HT-29 (cell line): Measurements from ENCODE around the gene SORCS2. TPM values are rescaled to one million over a fixed set of nuclear protein-coding genes. Genes with fewer than 3 reads are reported as not detected.
A peak's percentile ranks its signal among the peaks of the same experiment; 100 is the strongest.

Experiments
- DNase-seq: peaks from one replicate; pipeline ENCODE4 v3.0.0-alpha.2; 2015; ENCODE audit warnings: low spot score
- total RNA-seq: library from RNA; depleted of rRNA; stranded (reverse); fragments of >200 nt; shearing (Covaris generic); gene quantifications from 2 replicates; pipeline ENCODE4 v1.2.3, GENCODE V29; 2014

SORCS2 gene
- total RNA-seq, 1 experiment from 2014 or later, result not detected

DNA sequence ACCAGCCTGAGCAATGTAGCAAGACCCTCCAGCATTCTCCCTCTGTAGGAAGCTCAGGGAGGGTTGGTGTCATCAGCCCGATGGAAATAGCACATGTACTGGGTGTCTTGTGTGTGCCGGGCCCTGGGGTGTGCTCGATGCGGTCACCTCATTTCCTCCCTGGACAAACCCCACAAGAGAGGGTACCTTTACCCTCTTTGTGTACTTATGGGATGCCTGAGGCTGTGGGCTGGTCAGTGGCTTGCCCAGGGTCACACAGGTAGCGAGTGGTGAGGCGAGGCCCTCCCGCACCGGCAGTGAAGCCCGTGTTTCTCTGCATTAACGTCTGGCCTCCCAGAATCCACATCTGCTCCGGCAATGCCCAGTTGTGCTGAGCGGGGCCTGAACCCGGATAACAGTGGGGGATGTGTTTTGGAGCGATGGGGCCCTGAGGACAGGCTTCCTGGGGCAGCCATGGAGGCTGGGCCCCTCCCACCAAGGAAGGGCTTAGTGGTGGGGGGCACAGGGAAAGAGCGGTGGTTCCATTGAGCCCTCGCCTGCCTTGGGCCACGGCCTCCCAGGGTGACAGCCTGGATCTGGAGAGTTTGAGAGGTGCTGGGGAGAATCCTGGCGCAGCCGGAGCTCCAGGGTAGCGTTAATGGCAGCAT, 234.3 kb downstream of the SORCS2 start:
- DNase-seq, result no peak

DNA sequence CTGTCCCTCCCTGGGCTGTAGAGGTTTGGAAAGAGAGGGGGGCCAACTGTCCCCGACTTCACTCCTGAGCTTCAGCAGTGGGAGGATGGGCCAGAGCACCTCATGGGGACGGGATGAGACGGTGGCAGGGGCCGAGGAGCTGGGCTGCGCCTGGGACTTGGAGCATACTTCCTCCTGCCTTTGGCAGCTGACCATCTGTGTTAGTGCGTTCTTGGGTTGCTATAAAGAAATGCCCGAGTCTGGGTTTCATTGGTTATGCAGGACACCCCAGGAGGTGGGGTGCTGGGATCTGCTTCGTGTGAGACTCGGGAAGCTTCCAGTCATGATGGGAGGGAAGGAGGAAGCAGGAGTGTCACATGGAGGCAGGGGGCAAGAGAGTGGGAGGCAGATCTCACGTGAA, 235.0 kb downstream of the SORCS2 start:
- DNase-seq, result no peak

DNA sequence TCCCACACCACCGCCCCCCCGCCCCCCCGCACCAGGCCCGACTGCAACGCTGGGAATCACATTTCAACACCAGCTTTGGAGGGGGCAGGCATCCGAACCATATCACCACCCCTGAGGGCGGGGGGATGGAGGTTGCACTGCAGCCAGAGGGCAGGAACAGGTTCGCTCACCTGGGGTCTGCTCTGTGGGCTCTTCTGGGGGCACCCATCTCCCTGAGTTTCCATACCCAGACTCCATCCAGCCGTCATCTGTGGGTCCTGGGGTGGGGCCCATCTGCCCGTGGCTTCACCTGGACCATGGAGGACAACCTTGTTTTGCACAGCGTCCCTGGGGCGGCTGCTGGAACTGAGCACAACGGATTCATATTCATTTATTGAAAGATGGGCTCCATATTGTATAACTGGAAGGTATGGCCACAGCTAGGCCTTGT, 235.5 kb downstream of the SORCS2 start:
- DNase-seq, result no peak

DNA sequence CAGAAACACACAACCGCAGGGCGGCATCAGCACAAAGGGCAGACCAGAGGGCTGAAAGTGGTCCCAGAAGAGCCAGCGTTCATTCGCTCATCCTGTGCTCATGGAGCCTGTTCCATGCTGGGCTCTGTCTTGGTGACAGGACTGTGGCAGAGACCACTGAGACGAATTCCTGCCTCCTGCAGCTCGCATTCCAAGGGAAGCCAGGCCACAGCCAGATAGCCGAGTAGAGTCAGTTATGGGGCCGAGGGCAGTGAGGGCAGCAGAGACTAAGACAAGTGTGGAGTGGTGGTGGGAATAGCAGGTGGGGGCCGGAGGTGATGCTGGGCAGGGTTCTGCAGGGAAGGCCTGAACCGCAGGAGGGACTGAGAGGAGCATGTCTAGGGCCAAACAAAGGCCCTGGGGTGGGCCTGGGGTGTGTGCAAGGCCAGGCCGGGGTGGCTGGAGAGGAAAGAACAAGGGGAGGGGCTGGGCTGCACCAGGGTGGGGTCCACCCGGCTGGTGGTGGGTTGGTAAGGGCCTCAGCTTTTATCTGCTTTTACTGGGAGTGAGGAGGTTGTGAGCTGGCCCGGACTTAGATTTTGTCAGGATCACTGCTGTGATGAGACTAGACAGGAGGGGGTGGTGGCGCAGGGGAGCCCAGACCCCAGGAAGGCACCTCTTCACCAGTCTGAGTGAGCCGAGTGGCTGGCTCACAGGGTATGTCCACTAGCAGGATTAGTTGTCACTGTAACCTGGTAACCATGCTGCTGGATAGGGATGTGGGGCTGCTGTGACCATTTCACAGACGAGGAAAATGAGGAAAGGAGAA, 236.1 kb downstream of the SORCS2 start:
- DNase-seq, result no peak

DNA sequence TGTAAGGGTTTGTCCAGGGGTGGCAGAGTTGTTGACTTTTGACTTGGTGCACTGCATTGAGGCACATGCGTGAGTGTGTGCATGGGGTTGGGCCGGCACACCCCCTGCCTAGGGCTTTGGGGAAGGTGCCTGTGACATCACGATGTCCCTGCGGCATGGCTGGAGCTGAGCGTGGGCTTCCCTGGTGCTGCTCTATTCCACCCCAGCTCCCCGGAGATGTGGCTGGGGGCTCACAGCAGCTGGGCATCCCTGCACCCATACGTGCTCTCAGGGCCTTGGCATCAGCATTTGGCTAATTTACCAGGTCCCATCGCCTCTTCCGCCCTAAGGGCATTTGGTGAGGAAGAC, 236.7 kb downstream of the SORCS2 start:
- no peak for DNase-seq

DNA sequence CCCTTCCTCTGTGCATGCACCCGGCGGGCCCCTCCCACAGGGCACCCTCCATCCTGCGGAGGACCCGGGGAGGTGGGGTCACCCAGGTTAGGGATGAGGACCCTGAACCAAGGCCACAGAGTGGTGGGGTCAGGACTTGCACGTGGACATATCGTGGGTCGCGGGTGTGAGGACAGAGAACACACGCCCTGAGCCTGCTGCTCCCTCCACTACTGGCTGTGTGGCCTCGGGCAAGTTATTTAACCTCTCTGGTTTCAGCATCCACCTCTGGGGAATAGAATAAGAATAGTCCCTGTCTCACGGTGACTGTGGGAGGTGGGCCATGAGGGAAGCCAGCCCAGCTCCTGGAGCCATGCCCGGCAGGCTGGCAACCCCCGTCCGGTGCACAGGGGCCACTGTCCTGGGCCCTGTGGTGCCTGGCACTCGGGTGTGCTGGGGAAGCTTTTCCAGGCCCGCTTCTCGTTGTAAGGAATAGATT, 237.3 kb downstream of the SORCS2 start:
- no peak for DNase-seq

DNA sequence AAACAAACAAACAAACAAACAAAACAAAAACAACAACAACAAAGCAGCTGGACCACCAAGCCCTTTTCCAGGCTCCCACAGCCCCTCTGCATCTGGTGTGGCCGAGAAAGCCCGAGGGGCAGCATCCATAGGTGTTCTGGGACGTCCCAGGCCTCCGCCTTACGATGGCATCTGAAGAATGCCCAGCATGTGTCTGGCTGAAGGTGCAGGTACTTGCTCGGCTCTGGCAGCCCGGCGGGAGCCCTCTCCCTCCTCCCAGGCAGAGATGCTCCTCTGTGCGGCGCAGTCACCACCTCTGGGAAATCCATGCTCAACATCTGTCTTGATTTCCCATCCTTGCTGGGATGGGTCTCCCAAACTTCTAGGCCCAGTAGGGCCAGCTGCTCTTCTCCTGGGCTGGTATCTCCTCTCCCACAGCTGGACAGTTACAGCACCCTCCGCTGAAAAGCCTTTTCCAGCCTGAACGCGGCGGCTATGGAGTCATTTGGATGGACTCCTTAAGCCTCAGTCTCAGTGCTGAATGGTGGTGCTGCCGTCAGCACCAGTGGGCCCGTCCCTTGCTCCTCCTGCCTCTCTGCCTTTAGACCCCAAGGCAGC, 238.1 kb downstream of the SORCS2 start:
- DNase-seq, result peak; percentile 31

DNA sequence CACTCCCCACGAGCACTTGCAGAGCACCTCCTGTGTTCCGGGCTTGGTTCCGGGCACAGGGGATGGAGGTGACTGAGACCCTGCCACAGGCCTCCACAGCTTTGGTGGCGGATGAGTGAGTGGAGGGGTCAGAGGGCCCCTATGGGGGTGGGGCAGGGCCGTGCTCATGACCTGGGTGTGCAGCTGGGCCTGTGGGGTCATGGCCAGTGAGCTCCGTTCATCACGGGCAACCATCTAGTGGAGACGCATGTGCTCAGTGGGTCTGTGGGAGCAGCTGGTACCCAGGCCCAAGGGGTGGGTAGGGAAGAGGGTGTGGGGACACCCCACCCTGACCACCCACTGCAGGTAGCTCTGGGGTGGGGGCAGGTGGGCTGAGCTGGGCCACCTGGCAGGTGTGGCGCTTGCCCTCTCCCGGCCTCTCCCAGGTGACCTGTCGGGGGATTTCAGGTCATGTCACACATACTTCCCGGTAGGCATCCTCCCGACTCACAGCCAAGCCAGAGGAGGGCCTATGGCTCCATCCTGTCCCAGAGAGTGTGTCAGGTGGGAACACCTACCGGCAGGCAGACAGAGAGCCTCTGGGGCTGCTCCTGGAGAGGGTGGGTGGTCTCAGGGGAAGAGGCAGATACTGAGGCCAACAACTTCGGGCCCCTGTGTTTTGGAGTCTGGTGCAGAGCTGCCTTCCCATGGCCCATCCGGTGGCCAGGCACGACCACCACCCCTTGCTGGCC, 238.8 kb downstream of the SORCS2 start:
- DNase-seq, result no peak

DNA sequence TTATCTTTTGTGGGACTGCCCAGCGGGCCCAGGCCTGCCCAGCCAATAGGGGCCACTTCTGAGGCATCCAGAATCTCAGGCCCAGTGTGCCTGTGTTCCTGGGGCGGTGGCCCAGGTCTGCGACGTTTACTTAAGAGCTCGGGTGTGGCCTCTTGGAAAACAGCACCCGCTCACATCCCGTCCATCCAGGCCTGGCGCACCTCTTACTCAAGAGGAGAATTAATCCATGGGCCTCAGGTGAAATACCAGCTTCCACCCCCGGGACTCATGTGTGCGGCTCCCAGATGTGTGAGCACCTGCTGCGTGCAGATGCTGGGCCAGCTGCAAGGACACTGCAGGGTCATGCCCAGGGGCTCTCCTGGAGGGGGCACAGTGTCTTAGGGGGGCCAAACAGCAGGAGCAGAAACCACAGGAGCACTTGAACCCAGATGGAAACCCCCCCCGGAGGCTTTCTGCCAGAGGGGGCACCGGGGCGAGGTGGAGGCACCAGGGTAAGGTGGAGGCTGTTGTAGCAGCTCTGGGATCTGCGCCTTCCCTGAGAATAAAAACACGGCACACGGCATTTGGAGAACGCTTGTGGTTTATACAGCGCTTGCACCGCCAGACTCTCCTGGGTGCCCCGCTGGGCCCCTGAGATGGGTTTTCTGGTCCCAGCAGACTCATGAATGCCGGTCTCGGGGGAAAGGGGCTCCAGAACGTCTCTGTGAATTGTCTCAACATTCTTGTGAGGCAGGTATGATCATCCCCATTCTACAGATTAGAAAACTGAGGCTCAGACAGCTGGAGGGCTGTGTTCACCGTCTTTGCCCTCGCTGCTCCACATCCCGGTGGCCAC, 239.6 kb downstream of the SORCS2 start:
- DNase-seq, result no peak

DNA sequence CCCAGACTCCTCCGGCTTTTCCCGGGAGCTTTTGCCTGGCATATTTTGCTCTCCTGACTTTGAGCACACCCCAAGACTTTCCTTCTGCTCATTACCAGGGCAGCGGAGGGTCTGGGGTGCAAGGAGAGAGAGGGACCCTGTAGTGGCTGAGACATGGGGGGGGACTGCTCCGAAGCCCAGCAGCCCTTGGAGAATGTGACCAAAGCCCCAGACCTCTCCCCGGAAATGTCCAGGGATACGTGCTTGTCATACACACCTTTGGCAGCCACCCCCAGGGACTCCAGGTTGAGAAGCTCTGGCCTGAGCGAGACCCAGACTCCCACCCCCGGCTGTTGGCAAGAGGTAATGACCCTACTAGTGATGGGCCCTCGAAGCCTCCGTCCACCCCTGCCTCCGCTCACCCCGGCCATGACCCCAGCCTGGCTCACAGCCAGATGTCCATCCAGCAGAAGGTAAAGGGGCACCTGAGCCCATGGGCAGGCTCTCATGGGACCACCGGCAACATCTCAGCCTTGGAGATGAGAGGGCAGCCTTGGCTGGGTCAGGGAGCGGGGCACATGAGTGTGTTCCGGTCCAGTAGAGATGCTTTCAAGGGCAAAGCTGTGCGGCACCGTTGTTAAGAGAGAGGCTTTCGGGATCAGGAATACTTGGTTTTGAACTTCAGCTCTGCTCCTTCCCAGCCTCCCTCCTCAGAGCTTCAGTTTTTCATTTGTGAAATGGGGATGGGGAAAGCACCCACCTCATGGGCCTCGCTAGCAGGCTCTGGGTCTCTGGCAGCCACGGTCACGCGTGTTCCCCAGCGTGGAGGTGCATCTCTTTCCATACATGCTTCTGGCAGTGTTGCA, 240.4 kb downstream of the SORCS2 start:
- no peak for DNase-seq

DNA sequence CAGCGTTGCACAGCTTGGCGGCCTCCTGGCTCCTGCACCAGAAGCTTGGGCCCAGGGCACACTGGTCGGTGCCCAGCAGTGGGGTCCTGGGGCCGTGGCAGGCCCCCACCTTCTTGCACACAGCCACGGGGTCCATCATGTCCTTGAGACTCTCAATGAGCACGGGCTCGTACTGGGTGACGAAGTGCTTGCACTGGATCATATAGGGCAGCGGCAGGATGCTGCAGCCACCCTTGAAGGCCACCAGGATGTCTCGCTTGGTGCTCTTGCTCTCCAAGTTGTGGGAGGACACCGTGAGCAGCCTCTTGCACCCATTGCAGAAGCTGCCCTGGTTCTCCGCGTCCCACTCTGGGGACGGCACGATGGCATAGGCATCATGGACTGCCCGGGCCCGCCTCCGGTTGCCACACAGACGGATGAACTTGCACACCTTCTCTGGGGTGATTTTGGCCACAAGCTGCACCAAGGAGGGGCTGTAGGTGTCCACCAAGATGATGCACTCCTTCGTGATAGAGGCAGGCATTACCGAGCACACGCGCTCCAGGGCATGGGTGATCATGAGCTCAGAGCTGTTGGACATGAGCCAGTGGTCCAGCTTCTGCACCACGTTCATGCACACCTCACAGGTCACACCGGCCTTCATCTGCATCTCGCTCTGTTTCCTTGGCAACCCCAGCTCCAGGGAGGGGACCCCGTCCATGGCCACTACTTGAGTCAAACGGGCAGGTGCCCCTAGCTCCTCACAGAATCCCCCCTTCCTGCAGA, 241.2 kb downstream of the SORCS2 start:
- no peak for DNase-seq

DNA sequence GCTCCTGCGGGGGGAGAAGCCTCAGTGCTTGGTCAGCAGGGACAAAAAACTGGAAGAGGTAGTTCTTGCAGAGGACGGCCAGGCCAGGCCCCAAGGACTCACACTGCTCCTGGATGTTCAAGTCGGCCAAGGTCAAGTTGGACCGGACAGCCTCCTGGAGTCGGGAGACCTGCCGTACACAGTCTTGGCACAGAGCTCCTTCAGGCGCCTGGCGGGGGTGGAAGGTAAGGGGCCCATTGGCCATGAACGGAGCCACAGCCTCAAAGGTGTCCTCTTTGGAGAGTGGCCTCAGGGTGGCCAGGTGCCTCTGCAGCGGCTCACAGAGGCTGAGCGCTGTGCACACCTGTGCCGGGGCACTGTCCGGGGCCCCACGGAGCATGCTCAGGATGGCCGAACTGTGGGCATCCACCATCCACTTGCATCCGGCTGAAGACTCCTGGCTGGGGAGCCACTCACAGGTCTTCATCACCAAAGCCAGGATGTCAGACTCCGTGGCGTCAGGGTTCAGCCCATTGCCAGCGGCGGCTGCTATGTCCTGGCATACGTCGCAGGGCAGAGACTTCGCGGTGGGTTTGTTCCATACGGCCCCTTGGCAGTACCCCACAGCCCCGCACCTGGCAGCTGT, 241.9 kb downstream of the SORCS2 start:
- DNase-seq, result no peak

DNA sequence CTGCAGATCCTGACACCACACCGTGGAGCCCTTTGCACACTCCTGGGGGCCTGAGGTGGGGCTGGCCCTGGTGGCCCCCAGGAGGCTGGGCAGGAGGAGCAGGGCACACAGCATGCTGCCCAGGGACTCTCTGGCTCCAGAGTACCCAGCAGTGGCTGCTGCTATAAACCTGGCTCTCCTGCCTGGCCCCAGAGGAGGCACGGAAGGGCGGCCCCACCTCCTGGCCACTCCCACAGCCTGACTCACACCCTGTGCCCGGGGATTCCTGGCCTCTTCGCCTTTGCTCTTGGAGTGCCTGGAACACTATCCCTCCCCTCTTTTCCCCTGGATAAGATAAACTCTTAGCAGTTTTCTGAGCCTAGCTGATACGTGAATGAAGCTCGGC, 242.4 kb downstream of the SORCS2 start, which contains the start of gene PSAPL1:
PSAPL1 (minus strand) TSS at position 165 of the 385 bp plus-strand sequence; CDS start at position 114, 51 bp downstream.
- DNase-seq, result peak; percentile 29

DNA sequence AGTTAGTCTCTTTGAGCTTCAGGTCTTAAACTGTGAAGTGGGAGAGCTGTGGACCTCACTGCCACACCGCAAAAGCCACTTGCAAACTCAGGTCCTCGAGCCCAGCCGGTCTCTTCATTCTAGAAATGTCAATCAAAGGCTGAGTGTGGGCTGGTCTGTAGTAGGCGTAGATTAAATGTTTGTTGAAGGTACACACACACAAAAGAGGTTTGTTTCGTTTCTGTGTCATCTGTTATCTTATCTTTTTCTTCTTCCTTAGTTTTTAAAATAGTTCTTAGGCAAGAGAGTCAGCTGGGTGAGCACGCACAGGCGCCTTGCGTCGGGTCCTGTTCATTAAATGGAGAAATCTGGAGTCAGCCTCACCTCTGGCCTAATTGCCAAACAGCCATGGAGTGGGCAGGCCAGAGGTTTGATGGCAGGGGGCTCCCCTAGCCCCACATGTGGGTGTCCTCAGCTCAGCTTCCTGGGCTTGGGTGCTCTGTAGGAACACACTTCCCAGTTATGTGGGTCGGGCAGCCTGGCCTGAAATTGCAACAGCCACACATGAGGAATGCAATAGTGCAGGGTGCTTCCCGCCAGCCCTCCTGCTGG, 243.2 kb downstream of the SORCS2 start:
- DNase-seq, result no peak

DNA sequence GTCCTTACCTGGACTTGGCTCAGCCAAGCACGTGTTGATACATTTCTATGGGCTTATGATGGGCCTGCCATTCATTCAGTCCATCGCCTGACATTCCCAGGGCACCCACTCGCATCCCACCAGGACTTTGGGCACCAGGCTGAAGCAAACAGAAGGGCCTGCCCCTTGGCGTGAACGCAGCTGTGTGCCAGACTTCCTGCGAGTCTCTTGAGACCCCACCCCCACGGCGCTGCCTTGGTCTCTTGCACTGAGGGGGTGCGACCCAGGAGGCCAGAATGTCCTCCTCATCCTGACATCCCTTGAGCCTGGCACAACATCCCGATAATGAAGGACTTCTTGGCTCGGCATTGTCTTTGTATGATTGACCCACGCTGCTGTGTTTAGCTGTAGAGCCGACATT, 243.9 kb downstream of the SORCS2 start:
- DNase-seq, result no peak

DNA sequence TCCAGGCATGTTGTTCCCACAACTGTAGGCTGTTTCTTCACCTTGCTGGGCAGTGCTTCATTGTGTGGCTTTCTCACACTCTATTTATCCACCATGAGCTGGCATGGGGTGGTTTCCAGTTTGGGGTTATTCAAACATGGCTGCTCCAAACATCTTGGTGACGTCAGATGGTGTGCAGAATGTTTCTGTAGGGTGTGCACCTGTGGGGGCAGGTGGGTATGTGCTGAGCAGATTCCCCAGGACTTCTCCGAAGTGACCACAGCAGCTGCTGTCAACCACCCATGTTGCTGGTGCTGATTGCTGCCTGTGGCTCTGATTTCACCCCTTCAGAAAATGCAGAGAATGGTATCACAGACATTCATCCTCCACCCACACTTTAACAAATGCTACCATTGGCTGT, 247.4 kb downstream of the SORCS2 start:
- DNase-seq, result no peak

DNA sequence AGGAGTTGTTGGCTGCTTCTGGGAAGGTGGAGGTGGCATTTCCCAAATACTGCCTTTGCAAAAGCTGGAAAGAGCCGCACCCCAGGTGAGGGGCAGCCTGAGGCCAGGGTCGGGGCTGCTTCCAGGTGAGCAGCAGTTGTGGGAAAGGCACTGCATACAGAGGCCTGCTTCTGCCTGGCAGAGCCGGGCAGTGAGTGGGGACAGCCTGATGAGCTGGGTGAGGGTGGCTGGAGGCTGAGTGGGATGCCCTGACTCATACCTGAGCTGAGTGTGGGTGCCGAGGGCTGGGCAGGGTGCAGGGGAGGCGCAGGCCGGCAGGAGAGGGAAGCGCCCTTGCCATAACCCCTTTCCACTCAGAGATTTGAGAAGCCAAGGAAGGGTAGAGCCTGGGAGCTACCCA, 248.9 kb downstream of the SORCS2 start:
- no peak for DNase-seq

DNA sequence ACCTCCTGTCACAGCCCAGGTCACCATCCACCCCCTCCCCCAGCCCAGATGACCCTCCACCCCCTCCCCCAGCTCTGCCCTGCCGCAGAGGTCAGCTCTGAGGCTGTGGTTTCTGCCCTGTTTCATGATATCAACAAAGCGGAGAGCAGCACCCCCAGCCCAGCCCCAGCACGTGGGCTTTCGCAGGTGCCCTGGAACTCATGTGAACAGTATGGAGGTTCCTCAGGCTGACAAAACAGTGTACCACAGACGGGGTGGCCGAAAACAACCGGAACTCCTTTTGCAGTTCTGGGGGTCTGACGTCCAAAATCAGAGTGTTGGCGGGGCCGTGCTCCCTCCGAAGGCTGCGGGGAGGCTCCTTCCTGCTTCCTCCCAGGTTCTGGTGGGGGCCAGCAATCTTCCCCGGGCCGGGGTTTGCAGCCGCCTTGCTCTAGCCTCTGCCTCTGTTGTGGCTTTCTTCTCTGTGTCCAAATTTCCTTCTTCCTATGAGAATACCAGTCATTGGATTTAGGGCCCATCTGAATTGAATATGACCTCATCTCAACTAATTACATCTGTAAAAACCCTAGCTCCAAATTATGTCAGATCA, 250.3 kb downstream of the SORCS2 start:
- DNase-seq, result no peak
